ENCODE measurements around the gene NDRG4.

The NDRG4 gene

GRCh38 chr16:58495521-58496331 is 4.2 kb upstream of the NDRG4 start:
- DNase-seq (ENCODE audit: low spot score in 2 of 2) (no peak), ATAC-seq (ENCODE audit: low read depth) (no peak)
- Mint-ChIP-seq H3K36me3 (no peaks in the 10 kb centered on the region), H3K27me3 (peaks cover 13% of the 10 kb centered on the region), H3K4me1 (peaks cover 12% of the 10 kb centered on the region), H3K9me3 (no peaks in the 10 kb centered on the region), H3K27ac (no peak overlapping the region), H3K4me3 (no peak overlapping the region)

- no peak overlapping the region for H3K27ac Mint-ChIP-seq
- H3K4me1 Mint-ChIP-seq = peaks cover 18% of the 10 kb centered on the region
- ATAC-seq (ENCODE audit: low read depth) (no peak), DNase-seq (ENCODE audit: low spot score in 2 of 2) (no peak)
- no peaks in the 10 kb centered on the region for H3K9me3 Mint-ChIP-seq
- no peaks in the 10 kb centered on the region for H3K36me3 Mint-ChIP-seq
- peaks cover 20% of the 10 kb centered on the region for H3K27me3 Mint-ChIP-seq
- no peak overlapping the region for H3K4me3 Mint-ChIP-seq
Measured at GRCh38 chr16:58497468-58497867, 2.5 kb upstream of the NDRG4 start.

GRCh38 chr16:58497935-58498334 is 2.0 kb upstream of the NDRG4 start:
- H3K27ac Mint-ChIP-seq = no peak overlapping the region
- DNase-seq (ENCODE audit: low spot score in 2 of 2) (no peak), ATAC-seq (ENCODE audit: low read depth) (no peak)
- H3K36me3 Mint-ChIP-seq = no peaks in the 10 kb centered on the region
- peaks cover 18% of the 10 kb centered on the region for H3K4me1 Mint-ChIP-seq
- H3K9me3 Mint-ChIP-seq = no peaks in the 10 kb centered on the region
- peaks cover 18% of the 10 kb centered on the region for H3K27me3 Mint-ChIP-seq
- no peak overlapping the region for H3K4me3 Mint-ChIP-seq

- peaks cover 20% of the 10 kb centered on the region for H3K27me3 Mint-ChIP-seq
- no peaks in the 10 kb centered on the region for H3K9me3 Mint-ChIP-seq
- peaks cover 16% of the 10 kb centered on the region for H3K4me1 Mint-ChIP-seq
- no peak overlapping the region for H3K4me3 Mint-ChIP-seq
- no peak for ATAC-seq (ENCODE audit: low read depth)
- no peak for DNase-seq (ENCODE audit: low spot score in 2 of 2)
- no peaks in the 10 kb centered on the region for H3K36me3 Mint-ChIP-seq
- no peak overlapping the region for H3K27ac Mint-ChIP-seq
Measured at GRCh38 chr16:58498341-58499091, 1.4 kb upstream of the NDRG4 start.

- Mint-ChIP-seq H3K27me3 (peaks cover 22% of the 10 kb centered on the region), H3K27ac (no peak overlapping the region), H3K36me3 (no peaks in the 10 kb centered on the region), H3K4me1 (peaks cover 16% of the 10 kb centered on the region), H3K4me3 (no peak overlapping the region), H3K9me3 (no peaks in the 10 kb centered on the region)
- no peak for DNase-seq (ENCODE audit: low spot score in 2 of 2)
- no peak for ATAC-seq (ENCODE audit: low read depth)
Measured at GRCh38 chr16:58499092-58499511, 841 bp upstream of the NDRG4 start.

GRCh38 chr16:58500430-58501241 is 693 bp downstream of the NDRG4 start:
- Mint-ChIP-seq H3K36me3 (no peaks in the 10 kb centered on the region), H3K4me3 (peak overlapping the region; percentile 81), H3K4me1 (peaks cover 9% of the 10 kb centered on the region), H3K27ac (no peak overlapping the region), H3K27me3 (peaks cover 16% of the 10 kb centered on the region), H3K9me3 (no peaks in the 10 kb centered on the region)
- DNase-seq (ENCODE audit: low spot score in 2 of 2) = no peak
- ATAC-seq (ENCODE audit: low read depth) = peak; percentile 25

- Mint-ChIP-seq H3K9me3 (no peaks in the 10 kb centered on the region), H3K4me3 (peak overlapping the region; percentile 81), H3K36me3 (no peaks in the 10 kb centered on the region), H3K27me3 (peaks cover 15% of the 10 kb centered on the region), H3K27ac (no peak overlapping the region), H3K4me1 (peaks cover 9% of the 10 kb centered on the region)
- DNase-seq (ENCODE audit: low spot score in 2 of 2) = no peak
- peak; percentile 39 for ATAC-seq (ENCODE audit: low read depth)
Measured at GRCh38 chr16:58501242-58502131, 1.5 kb downstream of the NDRG4 start.

GRCh38 chr16:58502217-58502921 is 2.4 kb downstream of the NDRG4 start:
- peaks cover 18% of the 10 kb centered on the region for H3K27me3 Mint-ChIP-seq
- ATAC-seq (ENCODE audit: low read depth) (no peak), DNase-seq (ENCODE audit: low spot score in 2 of 2) (no peak)
- peak overlapping the region; percentile 34 for H3K4me3 Mint-ChIP-seq
- H3K4me1 Mint-ChIP-seq = peaks cover 9% of the 10 kb centered on the region
- H3K9me3 Mint-ChIP-seq = no peaks in the 10 kb centered on the region
- H3K27ac Mint-ChIP-seq = no peak overlapping the region
- H3K36me3 Mint-ChIP-seq = no peaks in the 10 kb centered on the region

- Mint-ChIP-seq H3K27me3 (peaks cover 18% of the 10 kb centered on the region), H3K4me3 (no peak overlapping the region), H3K4me1 (peaks cover 9% of the 10 kb centered on the region), H3K36me3 (no peaks in the 10 kb centered on the region), H3K27ac (no peak overlapping the region), H3K9me3 (no peaks in the 10 kb centered on the region)
- ATAC-seq (ENCODE audit: low read depth) = no peak
- no peak for DNase-seq (ENCODE audit: low spot score in 2 of 2)
Measured at GRCh38 chr16:58503166-58503862, 3.4 kb downstream of the NDRG4 start.

GRCh38 chr16:58503863-58504688 is 4.1 kb downstream of the NDRG4 start:
- no peak overlapping the region for H3K27ac Mint-ChIP-seq
- H3K4me3 Mint-ChIP-seq = no peak overlapping the region
- DNase-seq (ENCODE audit: low spot score in 2 of 2) (no peak), ATAC-seq (ENCODE audit: low read depth) (no peak)
- H3K4me1 Mint-ChIP-seq = peaks cover 9% of the 10 kb centered on the region
- peaks cover 16% of the 10 kb centered on the region for H3K27me3 Mint-ChIP-seq
- no peaks in the 10 kb centered on the region for H3K9me3 Mint-ChIP-seq
- H3K36me3 Mint-ChIP-seq = no peaks in the 10 kb centered on the region

GRCh38 chr16:58506241-58507194 is 6.6 kb downstream of the NDRG4 start:
- DNase-seq (ENCODE audit: low spot score in 2 of 2) (no peak), ATAC-seq (ENCODE audit: low read depth) (peak; percentile 23)
- Mint-ChIP-seq H3K27me3 (peaks cover 11% of the 10 kb centered on the region), H3K9me3 (no peaks in the 10 kb centered on the region), H3K4me3 (no peak overlapping the region), H3K27ac (no peak overlapping the region), H3K36me3 (no peaks in the 10 kb centered on the region), H3K4me1 (peaks cover 1% of the 10 kb centered on the region)

Data from memory B cell (primary cell).